Liver (tissue), 9 donors: ENCODE results near the gene MTA2. TPM values are rescaled to one million over a fixed set of nuclear protein-coding genes. Genes with fewer than 3 reads are reported as not detected.

Experiments used
- DNase-seq: peaks from one replicate; pipeline ENCODE4 v3.0.0-alpha.2; 2017; ENCODE audit warnings: low spot score
- H3K27ac ChIP-seq, 2 donors: one replicate each; pipeline ENCODE4 v1.7.0; 2013; ENCODE audit warnings: inconsistent platforms in 2 of 2, low read length in 2 of 2, control low read depth in 1 of 2, low read depth in 1 of 2, mild to moderate bottlenecking in 1 of 2
- H3K27me3 ChIP-seq, 4 donors: one replicate each; pipeline versions ENCODE4 v1.6.1 to v1.7.0; 2013; ENCODE audit warnings: low read length in 3 of 4, inconsistent platforms in 1 of 4, mild to moderate bottlenecking in 1 of 4, moderate library complexity in 1 of 4; ENCODE audit not compliant: control insufficient read depth in 4 of 4, insufficient read depth in 4 of 4
- H3K36me3 ChIP-seq, 4 donors: one replicate each; pipeline versions ENCODE4 v1.6.1 to v1.7.0; 2013; ENCODE audit warnings: low read length in 3 of 4, mild to moderate bottlenecking in 3 of 4, low read depth in 1 of 4, moderate library complexity in 1 of 4; ENCODE audit not compliant: control insufficient read depth in 4 of 4, insufficient read depth in 3 of 4
- H3K4me1 ChIP-seq, 4 donors: one replicate each; pipeline versions ENCODE4 v1.6.1 to v1.7.0; 2013; ENCODE audit warnings: low read length in 3 of 4, mild to moderate bottlenecking in 3 of 4, moderate library complexity in 1 of 4; ENCODE audit not compliant: control insufficient read depth in 4 of 4, insufficient read depth in 4 of 4
- H3K4me3 ChIP-seq, 3 donors: one replicate each; pipeline versions ENCODE4 v1.6.1 to v1.7.0; 2013; ENCODE audit warnings: low read length in 3 of 3, control low read depth in 1 of 3, low read depth in 1 of 3, mild to moderate bottlenecking in 1 of 3
- H3K9ac ChIP-seq, 2 donors: one replicate each; pipeline ENCODE4 v1.7.0; 2013; ENCODE audit warnings: low read length in 2 of 2, mild to moderate bottlenecking in 2 of 2, moderate library complexity in 2 of 2, control low read depth in 1 of 2, low read depth in 1 of 2
- H3K9me3 ChIP-seq, 4 donors: one replicate each; pipeline versions ENCODE4 v1.6.1 to v1.7.0; 2013; ENCODE audit warnings: low read length in 3 of 4; ENCODE audit not compliant: control insufficient read depth in 4 of 4
- CTCF ChIP-seq: fragments of 150-350 bp; IDR thresholded peaks from 2 replicates; pipeline ENCODE4 v1.5.1; 2017; ENCODE audit warnings: improper control_type of control experiment, low read depth, low read length; ENCODE audit not compliant: missing input control
- FOXA1 ChIP-seq: IDR thresholded peaks from 2 replicates; pipeline ENCODE4 v1.6.1; 2016; ENCODE audit warnings: antibody characterized with exemption
- FOXA2 ChIP-seq: IDR thresholded peaks from 2 replicates; pipeline ENCODE4 v1.6.1; 2016; ENCODE audit warnings: antibody characterized with exemption
- GABPA ChIP-seq, 2 donors: IDR thresholded peaks in 1 of 2; conservative IDR thresholded peaks in 1 of 2; 2 replicates each; pipeline ENCODE4 v1.6.1; 2016; ENCODE audit warnings: antibody characterized with exemption in 2 of 2, mild to moderate bottlenecking in 1 of 2, moderate library complexity in 1 of 2
- HNF4A ChIP-seq, 2 donors: conservative IDR thresholded peaks; 2 replicates each; pipeline ENCODE4 v1.6.1; 2016; ENCODE audit warnings: antibody characterized with exemption in 2 of 2, mild to moderate bottlenecking in 2 of 2
- HNF4G ChIP-seq: IDR thresholded peaks from 2 replicates; pipeline ENCODE4 v1.6.1; 2016; ENCODE audit warnings: antibody characterized with exemption
- JUND ChIP-seq, 2 donors: IDR thresholded peaks; 2 replicates each; pipeline ENCODE4 v1.6.1; 2016; ENCODE audit warnings: antibody characterized with exemption in 2 of 2
- MAX ChIP-seq: IDR thresholded peaks from 2 replicates; pipeline ENCODE4 v1.6.1; 2016; ENCODE audit warnings: antibody characterized with exemption
- NR2F2 ChIP-seq: IDR thresholded peaks from 2 replicates; pipeline ENCODE4 v1.6.1; 2016; ENCODE audit warnings: antibody characterized with exemption
- RAD21 ChIP-seq, 2 donors: IDR thresholded peaks; 2 replicates each; pipeline ENCODE4 v1.6.1; 2016; ENCODE audit warnings: antibody characterized with exemption in 2 of 2, mild to moderate bottlenecking in 2 of 2
- REST ChIP-seq: IDR thresholded peaks from 2 replicates; pipeline ENCODE4 v1.6.1; 2016; ENCODE audit warnings: antibody characterized with exemption, mild to moderate bottlenecking
- RXRA ChIP-seq, 2 donors: IDR thresholded peaks; 2 replicates each; pipeline ENCODE4 v1.6.1; 2017 to 2018; ENCODE audit warnings: antibody characterized with exemption in 2 of 2, mild to moderate bottlenecking in 1 of 2
- SP1 ChIP-seq: IDR thresholded peaks from 2 replicates; pipeline ENCODE4 v1.6.1; 2018; ENCODE audit warnings: antibody characterized with exemption, mild to moderate bottlenecking
- TAF1 ChIP-seq: conservative IDR thresholded peaks from 2 replicates; pipeline ENCODE4 v1.6.1; 2016; ENCODE audit warnings: antibody characterized with exemption, mild to moderate bottlenecking
- YY1 ChIP-seq: IDR thresholded peaks from 2 replicates; pipeline ENCODE4 v1.6.1; 2016; ENCODE audit warnings: antibody characterized with exemption, mild to moderate bottlenecking
- ZBTB33 ChIP-seq: IDR thresholded peaks from 2 replicates; pipeline ENCODE4 v1.6.1; 2016; ENCODE audit warnings: antibody characterized with exemption
- WGBS: extraction: QIAGEN DNeasy Blood & Tissue Kit; methylation state at CpG from one replicate; pipeline ENCODE4 v1.1.7; 2013; 5-methylcytosine and 5-hydroxymethylcytosine counted together
- polyA plus RNA-seq, 2 donors: library from polyadenylated mRNA; stranded (reverse) in 1 of 2; unstranded in 1 of 2; fragments of 200-250 nt in 1 of 2; fragments of >200 nt in 1 of 2; fragmentation: Nextera tagmentation in 1 of 2; extraction: Ambion mirVana in 1 of 2; gene quantifications; one replicate each; pipeline versions ENCODE4 v1.2.1 to v1.2.3, GENCODE V29; 2013 to 2015
- total RNA-seq, 2 donors: library from RNA; depleted of rRNA; stranded (reverse); fragments of >200 nt; gene quantifications; one replicate each; pipeline ENCODE4 v1.2.3, GENCODE V29; 2014
- TF ChIP-seq, protein P1 (sequence below): IDR thresholded peaks from 2 replicates; pipeline ENCODE4 v1.6.1; 2016; ENCODE audit warnings: antibody characterized with exemption
- donor health status: healthy.
- donor health status: healthy.
- donor health status: healthy.
- donor health status: healthy.
- donor health status: healthy.

The MTA2 gene
- total and polyA plus RNA-seq, 4 donors = 4.4 to 55.3 (median 32.3) TPM

GRCh38 chr11:62599069-62599696, 2.5 kb downstream of the MTA2 start:
- H3K9ac ChIP-seq = no peak overlapping the region
- peaks cover 14 to 44% (median 36%) of the 10 kb centered on the region in 4 donors for H3K36me3 ChIP-seq
- no peaks in the 10 kb centered on the region for H3K9me3 ChIP-seq
- TF ChIP-seq, protein P1, sequence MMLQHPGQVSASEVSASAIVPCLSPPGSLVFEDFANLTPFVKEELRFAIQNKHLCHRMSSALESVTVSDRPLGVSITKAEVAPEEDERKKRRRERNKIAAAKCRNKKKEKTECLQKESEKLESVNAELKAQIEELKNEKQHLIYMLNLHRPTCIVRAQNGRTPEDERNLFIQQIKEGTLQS = no peak
- TF ChIP-seq HNF4A (conservative IDR thresholded peaks at IDR 0.05) = no peak
- TF ChIP-seq NR2F2 = peak; percentile 69
- no peak for TF ChIP-seq FOXA2
- TF ChIP-seq CTCF = no peak
- TF ChIP-seq GABPA (IDR thresholded peaks at IDR 0.05 in 1 of 2, conservative IDR thresholded peaks at IDR 0.05 in 1 of 2) = peak; percentile 30 to 67
- TF ChIP-seq MAX = no peak
- no peak for TF ChIP-seq YY1
- peak in 1 of 2 donors; percentile 17 for TF ChIP-seq RAD21 (IDR thresholded peaks at IDR 0.05)
- no peak for TF ChIP-seq ZBTB33
- TF ChIP-seq HNF4G = no peak
- TF ChIP-seq SP1 = peak; percentile 81
- peak in 1 of 2 donors; percentile 18 for TF ChIP-seq RXRA (IDR thresholded peaks at IDR 0.05)
- TF ChIP-seq JUND (IDR thresholded peaks at IDR 0.05) = no peak
- no peak for TF ChIP-seq FOXA1
- no peak for TF ChIP-seq TAF1
- TF ChIP-seq REST = no peak
- no peaks in the 10 kb centered on the region for H3K27me3 ChIP-seq
- peaks cover 8 to 24% (median 17%) of the 10 kb centered on the region in 4 donors for H3K4me1 ChIP-seq
- H3K27ac ChIP-seq = peak overlapping the region in 1 of 2 donors; percentile 28
- peak; percentile 83 for DNase-seq
- 59% methylated on average over 7 of the region's 7 CpGs for WGBS
- H3K4me3 ChIP-seq = no peak overlapping the region
